GM12878 (cell line): Measurements from ENCODE around the gene ZNF385A. TPM values are rescaled to one million over a fixed set of nuclear protein-coding genes. Genes with fewer than 3 reads are reported as not detected.
A peak's percentile ranks its signal among the peaks of the same experiment; 100 is the strongest.

Experiments used
- BRCA1 ChIP-seq: IDR thresholded peaks from 2 replicates; pipeline ENCODE4 v1.6.1; 2011; ENCODE audit warnings: low read depth, low read length, improper control_type of control experiment
- E4F1 ChIP-seq: fragments of 450-650 bp; IDR thresholded peaks from 2 replicates; pipeline ENCODE4 v1.6.1; 2018; ENCODE audit warnings: borderline replicate concordance, mild to moderate bottlenecking; ENCODE audit not compliant: partially characterized antibody
- ELK1 ChIP-seq: IDR thresholded peaks from 2 replicates; pipeline ENCODE4 v1.6.1; 2012; ENCODE audit warnings: low read depth, low read length, improper control_type of control experiment
- EP300 ChIP-seq, 2 experiments: fragments of 150-350 bp in 1 of 2; IDR thresholded peaks; 2 replicates each; pipeline ENCODE4 v1.6.1; 2011 to 2012; ENCODE audit warnings: low read depth in 2 of 2, low read length in 2 of 2, borderline replicate concordance in 1 of 2, improper control_type of control experiment in 1 of 2, inconsistent platforms in 1 of 2; ENCODE audit not compliant: control insufficient read depth in 1 of 2
- GABPA ChIP-seq: IDR thresholded peaks from 2 replicates; pipeline ENCODE4 v1.6.1; 2014; ENCODE audit warnings: antibody characterized with exemption, low read depth, mild to moderate bottlenecking, inconsistent platforms
- GATAD2B ChIP-seq: fragments of 450-650 bp; conservative IDR thresholded peaks from 2 replicates; pipeline ENCODE4 v1.6.1; 2017; ENCODE audit warnings: low read depth, mild to moderate bottlenecking, moderate library complexity
- HSF1 ChIP-seq: fragments of 150-350 bp; IDR thresholded peaks from 2 replicates; pipeline ENCODE4 v1.6.1; 2014; ENCODE audit warnings: mild to moderate bottlenecking, low read depth, low read length
- LARP7 ChIP-seq: fragments of 450-650 bp; IDR thresholded peaks from 2 replicates; pipeline ENCODE4 v1.6.1; 2017; ENCODE audit warnings: mild to moderate bottlenecking
- MEF2B ChIP-seq: fragments of 450-650 bp; IDR thresholded peaks from 2 replicates; pipeline ENCODE4 v1.6.1; 2018; ENCODE audit warnings: mild to moderate bottlenecking, moderate library complexity; ENCODE audit not compliant: partially characterized antibody, poor library complexity, severe bottlenecking
- MTA3 ChIP-seq: IDR thresholded peaks from 2 replicates; pipeline ENCODE4 v1.6.1; 2012; ENCODE audit warnings: low read length, inconsistent platforms, borderline replicate concordance
- NFYB ChIP-seq: IDR thresholded peaks from 2 replicates; pipeline ENCODE4 v1.6.1; 2011; ENCODE audit warnings: low read depth, mild to moderate bottlenecking, low read length, improper control_type of control experiment, moderate library complexity; ENCODE audit not compliant: insufficient read depth
- RAD21 ChIP-seq: IDR thresholded peaks from 2 replicates; pipeline ENCODE4 v1.6.1; 2011; ENCODE audit warnings: mild to moderate bottlenecking, low read depth, low read length, moderate library complexity; ENCODE audit not compliant: insufficient read depth
- RAD51 ChIP-seq: fragments of 450-650 bp; IDR thresholded peaks from 2 replicates; pipeline ENCODE4 v1.6.1; 2016; ENCODE audit warnings: moderate library complexity, mild to moderate bottlenecking, inconsistent platforms
- RUNX3 ChIP-seq: IDR thresholded peaks from 2 replicates; pipeline ENCODE4 v1.6.1; 2012; ENCODE audit warnings: low read length, inconsistent platforms
- SIX5 ChIP-seq: IDR thresholded peaks from 2 replicates; pipeline ENCODE4 v1.6.1; 2011; ENCODE audit warnings: mild to moderate bottlenecking, low read depth, low read length, moderate library complexity; ENCODE audit not compliant: severe bottlenecking
- SKIL ChIP-seq: fragments of 450-650 bp; IDR thresholded peaks from 2 replicates; pipeline ENCODE4 v1.6.1; 2017; ENCODE audit warnings: mild to moderate bottlenecking, low read depth, inconsistent platforms; ENCODE audit not compliant: poor library complexity, severe bottlenecking
- SMAD5 ChIP-seq: IDR thresholded peaks from 2 replicates; pipeline ENCODE4 v1.6.1; 2016; ENCODE audit warnings: antibody characterized with exemption, low read depth
- SMC3 ChIP-seq: IDR thresholded peaks from 2 replicates; pipeline ENCODE4 v1.6.1; 2011; ENCODE audit warnings: low read length, improper control_type of control experiment, borderline replicate concordance
- TCF7 ChIP-seq: IDR thresholded peaks from 2 replicates; pipeline ENCODE4 v1.6.1; 2014; ENCODE audit warnings: antibody characterized with exemption, borderline replicate concordance
- ZBTB33 ChIP-seq: fragments of 450-650 bp; IDR thresholded peaks from 2 replicates; pipeline ENCODE4 v1.6.1; 2017; ENCODE audit warnings: mild to moderate bottlenecking
- polyA plus RNA-seq, 11 experiments: library from polyadenylated mRNA; depleted of rRNA in 4 of 11; unstranded in 6 of 11; stranded (reverse) in 5 of 11; fragments of >200 nt; fragmentation: Nextera tagmentation in 4 of 11; fragmentation: Illumina TruSeq in 1 of 11; extraction: Ambion mirVana in 4 of 11; extraction: Trizol in 1 of 11; gene quantifications; 1 replicate in 1 of 11; 2 replicates in 10 of 11; pipeline versions ENCODE4 v1.2.1 to v1.2.3, GENCODE V29; 2011 to 2016; ENCODE audit warnings: inconsistent platforms in 2 of 11, missing spikeins in 2 of 11, low read depth in 1 of 11
- total RNA-seq, 4 experiments: library from RNA; depleted of rRNA in 3 of 4; stranded (reverse); fragments of >200 nt in 3 of 4; fragmentation: Illumina TruSeq in 1 of 4; extraction: Trizol in 1 of 4; gene quantifications; 2 replicates each; pipeline versions ENCODE4 v1.2.1 to v1.2.3, GENCODE V29; 2013 to 2021

ZNF385A gene
- total and polyA plus RNA-seq, 10 of the 15 experiments (the other 5 are each of a cell fraction or from before 2014, with no cell fraction given) = 0.26 to 26.1 (median 4.9) TPM

GRCh38 chr12:54398995-54399793 lies 14.7 kb upstream of the ZNF385A start (continued):
- TF ChIP-seq SKIL (no peak), BRCA1 (no peak), SMC3 (peak; percentile 99), RUNX3 (no peak), RAD21 (peak; percentile 98), ELK1 (no peak), EP300 (IDR thresholded peaks at IDR 0.05; ENCODE audit: borderline replicate concordance in 1 of 2, control insufficient read depth in 1 of 2, low read depth in 2 of 2, low read length in 2 of 2) (no peak), SMAD5 (no peak), LARP7 (no peak), SIX5 (no peak), MEF2B (no peak), NFYB (no peak), GATAD2B (no peak), E4F1 (no peak), MTA3 (no peak), GABPA (no peak), ZBTB33 (no peak), HSF1 (no peak), TCF7 (no peak), RAD51 (no peak)
